Lower lobe of right lung (tissue), 2 donors: ENCODE measurements around the gene TMEM45B. TPM values are rescaled to one million over a fixed set of nuclear protein-coding genes. Genes with fewer than 3 reads are reported as not detected.
"Not testable (repeated sequence)": the region's sequence is repeated elsewhere in the genome, so short reads cannot be mapped to it uniquely, and the experiment has no call there.

Experiments used
- ATAC-seq, 2 donors: fragments of 200-7000 bp; cut with Tn5 transposase; one replicate each; pipeline ENCODE4 v1.9.1; 2020 to 2022; ENCODE audit warnings: mild to moderate bottlenecking in 2 of 2, moderate library complexity in 2 of 2
- DNase-seq: peaks from one replicate; pipeline ENCODE4 v3.0.0-alpha.2; 2020
- H3K27ac ChIP-seq: fragments of 200-600 bp; one replicate; pipeline ENCODE4 v1.8.0; 2022
- H3K27me3 ChIP-seq: fragments of 200-600 bp; one replicate; pipeline ENCODE4 v1.8.0; 2022; ENCODE audit warnings: low read depth
- H3K36me3 ChIP-seq: fragments of 200-600 bp; one replicate; pipeline ENCODE4 v1.8.0; 2022; ENCODE audit warnings: mild to moderate bottlenecking
- H3K4me1 ChIP-seq: fragments of 200-600 bp; one replicate; pipeline ENCODE4 v1.8.0; 2022
- H3K4me3 ChIP-seq: fragments of 200-600 bp; one replicate; pipeline ENCODE4 v1.8.0; 2022; ENCODE audit warnings: mild to moderate bottlenecking
- H3K9me3 ChIP-seq: fragments of 200-600 bp; one replicate; pipeline ENCODE4 v1.8.0; 2022
- intact Hi-C: fragments of 100-400 bp; cut with DNase I; formaldehyde crosslinking; loops from one replicate; pipeline ENCODE4 v1.11.0; 2022
- total RNA-seq: library from RNA; stranded (reverse); fragmentation: NEBNext Ultra II Directional; extraction: Animal tissue kit (Norgen Biotek cat#: 25700); gene quantifications from one replicate; pipeline ENCODE4 v1.2.1, GENCODE V29; 2021
- TF ChIP-seq, protein P1 (sequence below): fragments of 200-600 bp; IDR thresholded peaks from one replicate; pipeline ENCODE4 v1.8.0; 2022; ENCODE audit warnings: antibody characterized with exemption, mild to moderate bottlenecking
- donor health status: DM: no; HTN: yes; CAD: no; lungs with severe emphysema.

Gene TMEM45B
- total RNA-seq, 1 donor from 2014 or later, result 13.8 TPM

- ATAC-seq, result no peak
- intact Hi-C loops, result no loop called here
- no peaks in the 10 kb centered on the region for H3K36me3 ChIP-seq
These were observed 20.6 kb upstream of the TMEM45B start for GRCh38 chr11:129795089-129795488.

DNA sequence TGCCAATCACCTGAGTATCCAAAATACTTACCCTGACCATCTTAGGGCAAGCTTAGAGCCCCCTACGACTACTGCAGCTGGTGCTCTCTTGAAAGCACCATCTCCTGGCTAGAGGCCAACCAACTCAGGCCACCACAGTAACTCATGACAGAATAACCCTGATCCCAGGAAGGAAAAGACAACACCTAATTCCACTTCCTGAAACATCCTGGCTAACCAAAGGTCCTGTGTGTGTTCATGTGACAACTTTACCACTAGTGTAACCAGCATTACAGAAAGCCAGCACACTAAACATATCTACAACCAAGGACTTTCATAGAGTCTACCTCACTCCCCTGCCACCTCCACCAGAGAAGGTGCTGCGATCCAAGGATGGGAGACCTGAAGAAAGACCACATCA is 17.4 kb upstream of the TMEM45B start:
- TF ChIP-seq, protein P1, sequence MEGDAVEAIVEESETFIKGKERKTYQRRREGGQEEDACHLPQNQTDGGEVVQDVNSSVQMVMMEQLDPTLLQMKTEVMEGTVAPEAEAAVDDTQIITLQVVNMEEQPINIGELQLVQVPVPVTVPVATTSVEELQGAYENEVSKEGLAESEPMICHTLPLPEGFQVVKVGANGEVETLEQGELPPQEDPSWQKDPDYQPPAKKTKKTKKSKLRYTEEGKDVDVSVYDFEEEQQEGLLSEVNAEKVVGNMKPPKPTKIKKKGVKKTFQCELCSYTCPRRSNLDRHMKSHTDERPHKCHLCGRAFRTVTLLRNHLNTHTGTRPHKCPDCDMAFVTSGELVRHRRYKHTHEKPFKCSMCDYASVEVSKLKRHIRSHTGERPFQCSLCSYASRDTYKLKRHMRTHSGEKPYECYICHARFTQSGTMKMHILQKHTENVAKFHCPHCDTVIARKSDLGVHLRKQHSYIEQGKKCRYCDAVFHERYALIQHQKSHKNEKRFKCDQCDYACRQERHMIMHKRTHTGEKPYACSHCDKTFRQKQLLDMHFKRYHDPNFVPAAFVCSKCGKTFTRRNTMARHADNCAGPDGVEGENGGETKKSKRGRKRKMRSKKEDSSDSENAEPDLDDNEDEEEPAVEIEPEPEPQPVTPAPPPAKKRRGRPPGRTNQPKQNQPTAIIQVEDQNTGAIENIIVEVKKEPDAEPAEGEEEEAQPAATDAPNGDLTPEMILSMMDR, result no peak
- H3K27ac ChIP-seq, result no peak overlapping the region
- ATAC-seq, result no peak
- no peaks in the 10 kb centered on the region for H3K27me3 ChIP-seq
- intact Hi-C loops, result no loop called here
- no peak for DNase-seq
- H3K9me3 ChIP-seq, result no peaks in the 10 kb centered on the region
- H3K36me3 ChIP-seq, result no peaks in the 10 kb centered on the region
- H3K4me3 ChIP-seq, result no peak overlapping the region
- no peaks in the 10 kb centered on the region for H3K4me1 ChIP-seq

More at GRCh38 chr11:129795089-129795488, 20.6 kb upstream of the TMEM45B start:
- no peaks in the 10 kb centered on the region for H3K9me3 ChIP-seq
- H3K4me3 ChIP-seq, result no peak overlapping the region
- no peaks in the 10 kb centered on the region for H3K4me1 ChIP-seq
- TF ChIP-seq, protein P1, result no peak
- no peaks in the 10 kb centered on the region for H3K27me3 ChIP-seq
- no peak overlapping the region for H3K27ac ChIP-seq
- no peak for DNase-seq

- H3K27ac ChIP-seq, intact Hi-C loops: not testable (repeated sequence)
These were observed 15.5 kb upstream of the TMEM45B start for GRCh38 chr11:129800162-129800561.

DNA sequence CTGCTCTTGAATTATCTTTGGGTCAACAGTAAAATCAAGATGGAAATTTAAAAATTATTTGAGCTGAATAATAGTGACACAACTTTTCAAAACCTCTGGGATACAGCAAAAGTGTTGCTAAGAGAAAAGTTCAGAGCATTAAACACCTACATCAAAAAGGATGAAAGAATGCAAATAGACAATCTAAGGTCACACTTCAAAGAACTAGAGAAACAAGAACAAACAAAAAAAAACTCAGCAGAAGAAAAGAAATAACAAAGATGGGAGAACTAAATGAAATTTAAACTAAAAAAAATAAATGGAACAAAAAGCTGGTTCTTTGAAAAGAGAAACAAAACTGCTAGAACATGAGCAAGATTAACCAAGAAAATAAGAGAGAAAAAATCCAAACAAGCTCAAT is 15.0 kb upstream of the TMEM45B start:
- Histone ChIP-seq H3K4me3 (no peak overlapping the region), H3K27me3 (no peaks in the 10 kb centered on the region), H3K9me3 (no peaks in the 10 kb centered on the region), H3K4me1 (no peaks in the 10 kb centered on the region), H3K36me3 (no peaks in the 10 kb centered on the region), H3K27ac (no peak overlapping the region)
- DNase-seq (no peak), ATAC-seq (no peak)
- intact Hi-C loops, result no loop called here
- TF ChIP-seq, protein P1, result no peak

More at GRCh38 chr11:129800162-129800561, 15.5 kb upstream of the TMEM45B start:
- H3K4me1 ChIP-seq, H3K36me3 ChIP-seq, DNase-seq, H3K9me3 ChIP-seq, H3K4me3 ChIP-seq, ATAC-seq, H3K27me3 ChIP-seq: not testable (repeated sequence)

DNA sequence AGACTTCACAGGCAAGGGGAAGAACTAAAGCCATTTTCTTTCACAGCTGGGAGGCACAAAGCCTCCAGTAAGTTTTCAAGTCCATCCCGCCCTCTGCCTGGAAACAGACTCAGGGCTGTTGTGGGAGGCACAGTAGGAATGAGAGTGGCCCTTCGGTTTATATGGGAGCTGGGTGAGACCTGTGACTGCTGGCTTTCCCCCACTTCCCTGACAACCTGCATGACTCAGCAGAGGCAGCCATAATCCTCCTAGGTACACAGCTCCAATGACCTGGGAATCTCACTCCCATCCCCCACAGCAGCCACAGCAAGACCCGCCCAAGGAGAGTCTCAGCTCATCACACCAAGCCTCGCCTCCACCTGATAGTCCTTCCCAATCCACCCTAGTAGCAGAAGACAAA is 12.1 kb upstream of the TMEM45B start:
- Histone ChIP-seq H3K27me3 (no peaks in the 10 kb centered on the region), H3K4me1 (no peaks in the 10 kb centered on the region), H3K27ac (no peak overlapping the region), H3K9me3 (no peaks in the 10 kb centered on the region), H3K4me3 (no peak overlapping the region), H3K36me3 (no peaks in the 10 kb centered on the region)
- intact Hi-C loops, result no loop called here
- no peak for ATAC-seq
- TF ChIP-seq, protein P1, result no peak
- no peak for DNase-seq

DNA sequence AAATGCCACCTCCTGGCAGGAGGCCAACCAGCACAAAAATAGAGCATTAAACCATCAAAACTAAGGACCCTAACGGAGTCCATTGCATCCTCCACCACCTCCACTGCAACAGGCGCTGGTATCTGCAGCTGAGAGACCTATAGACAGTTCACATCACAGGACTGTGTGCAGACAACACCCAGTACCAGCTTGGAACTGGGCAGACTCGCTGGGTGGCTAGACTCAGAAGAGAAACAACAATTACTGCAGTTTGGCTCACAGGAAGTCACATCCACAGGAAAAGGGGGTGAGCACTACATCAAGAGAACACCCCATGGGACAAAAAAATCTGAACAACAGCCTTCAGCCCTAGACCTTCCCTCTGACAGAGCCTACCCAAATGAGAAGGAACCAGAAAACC is 11.6 kb upstream of the TMEM45B start:
- TF ChIP-seq, protein P1, result no peak

DNA sequence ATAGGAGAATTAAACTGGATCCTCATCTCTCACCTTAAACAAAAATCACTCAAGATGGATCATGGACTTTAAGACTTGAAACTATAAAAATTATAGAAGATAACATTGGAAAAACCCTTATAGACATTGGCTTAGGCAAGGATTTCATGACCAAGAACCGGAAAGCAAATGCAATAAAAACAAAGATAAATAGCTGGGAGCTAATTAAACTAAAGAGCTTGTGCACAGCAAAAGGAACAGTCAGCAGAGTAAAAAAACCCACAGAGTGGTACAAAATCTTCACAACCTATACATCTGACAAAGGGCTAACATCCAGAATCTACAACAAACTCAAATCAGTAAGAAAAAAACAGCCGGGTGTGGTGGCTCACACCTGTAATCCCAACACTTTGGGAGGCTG is 7.4 kb upstream of the TMEM45B start:
- H3K4me1 ChIP-seq, intact Hi-C loops, H3K27ac ChIP-seq, H3K4me3 ChIP-seq, H3K36me3 ChIP-seq, ATAC-seq, H3K27me3 ChIP-seq, H3K9me3 ChIP-seq, DNase-seq: not testable (repeated sequence)

More for the DNA sequence above, 11.6 kb upstream of the TMEM45B start:
- intact Hi-C loops, result no loop called here
- Histone ChIP-seq H3K36me3 (no peaks in the 10 kb centered on the region), H3K27me3 (no peaks in the 10 kb centered on the region), H3K4me1 (no peaks in the 10 kb centered on the region), H3K9me3 (no peaks in the 10 kb centered on the region), H3K27ac (no peak overlapping the region), H3K4me3 (no peak overlapping the region)
- DNase-seq (no peak), ATAC-seq (no peak)
